ENCODE measurements around the gene SOX9.

Gene SOX9

GRCh38 chr17:72165192-72165866 is 44.5 kb downstream of the SOX9 start:
- no peak for DNase-seq

GRCh38 chr17:72165867-72166439 is 45.1 kb downstream of the SOX9 start:
- DNase-seq, result no peak

GRCh38 chr17:72167593-72167992 is 46.8 kb downstream of the SOX9 start:
- DNase-seq, result no peak

GRCh38 chr17:72169823-72170222 is 49.0 kb downstream of the SOX9 start:
- DNase-seq, result no peak

- no peak for DNase-seq
Observed at GRCh38 chr17:72171703-72172667, 51.2 kb downstream of the SOX9 start.

GRCh38 chr17:72173499-72174116 is 52.8 kb downstream of the SOX9 start:
- no peak for DNase-seq

- no peak for DNase-seq
Observed at GRCh38 chr17:72175263-72175662, 54.4 kb downstream of the SOX9 start.
